ENCODE data around the gene SH3RF3.

Gene SH3RF3

GRCh38 chr2:109378682-109379081 lies 249.7 kb downstream of the SH3RF3 start:
- CTCF ChIA-PET = interaction anchor here (1.0 to 1.2 kb wide), 2 partner anchors 10 to 24 kb away, joined by 3 read pairs; no protein-coding TSS in a partner anchor
- peaks cover 0 to 2% (median 0%) of the 10 kb centered on the region in 4 experiments for H3K4me1 ChIP-seq (ENCODE audit: control extremely low read depth in 1 of 4, control insufficient read depth in 4 of 4, insufficient read depth in 4 of 4, low read length in 3 of 4)
- no peaks in the 10 kb centered on the region for H3K36me3 ChIP-seq (ENCODE audit: control insufficient read depth in 4 of 4, insufficient read depth in 4 of 4, low read length in 3 of 4)
- H3K4me3 ChIP-seq (ENCODE audit: control insufficient read depth in 1 of 7, extremely low read depth in 1 of 7, insufficient read depth in 4 of 7, low read depth in 2 of 7, low read length in 6 of 7) = no peak overlapping the region
- DNase-seq = no peak
- no peak overlapping the region for H3K27ac ChIP-seq (ENCODE audit: insufficient read depth in 1 of 2, low read depth in 1 of 2, low read length in 2 of 2, poor library complexity in 1 of 2, severe bottlenecking in 2 of 2)
- peaks cover 0 to 6% (median 0%) of the 10 kb centered on the region in 5 experiments for H3K27me3 ChIP-seq (replicated peaks in 2 of 5; ENCODE audit: control insufficient read depth in 4 of 5, insufficient read depth in 5 of 5, low read length in 4 of 5)
- no peaks in the 10 kb centered on the region for H3K9me3 ChIP-seq (ENCODE audit: control extremely low read depth in 1 of 5, control insufficient read depth in 4 of 5, insufficient read depth in 2 of 5, low read depth in 1 of 5, low read length in 4 of 5)
- POLR2A ChIA-PET = no interaction called here

GRCh38 chr2:109379507-109379906 lies 250.5 kb downstream of the SH3RF3 start:
- WGBS (ENCODE audit: insufficient coverage) = 98% methylated on average over 6 of the region's 7 CpGs
- CTCF ChIA-PET = no interaction called here
- POLR2A ChIA-PET = no interaction called here
- Histone ChIP-seq H3K9me3 (ENCODE audit: control extremely low read depth in 1 of 5, control insufficient read depth in 4 of 5, insufficient read depth in 2 of 5, low read depth in 1 of 5, low read length in 4 of 5) (no peaks in the 10 kb centered on the region), H3K36me3 (ENCODE audit: control insufficient read depth in 4 of 4, insufficient read depth in 4 of 4, low read length in 3 of 4) (no peaks in the 10 kb centered on the region), H3K27me3 (replicated peaks in 2 of 5; ENCODE audit: control insufficient read depth in 4 of 5, insufficient read depth in 5 of 5, low read length in 4 of 5) (peaks cover 0 to 4% (median 0%) of the 10 kb centered on the region in 5 experiments), H3K27ac (ENCODE audit: insufficient read depth in 1 of 2, low read depth in 1 of 2, low read length in 2 of 2, poor library complexity in 1 of 2, severe bottlenecking in 2 of 2) (no peak overlapping the region), H3K4me3 (ENCODE audit: control insufficient read depth in 1 of 7, extremely low read depth in 1 of 7, insufficient read depth in 4 of 7, low read depth in 2 of 7, low read length in 6 of 7) (no peak overlapping the region), H3K4me1 (ENCODE audit: control extremely low read depth in 1 of 4, control insufficient read depth in 4 of 4, insufficient read depth in 4 of 4, low read length in 3 of 4) (peaks cover 0 to 2% (median 0%) of the 10 kb centered on the region in 4 experiments)
- no peak for DNase-seq

GRCh38 chr2:109380502-109381326 lies 251.7 kb downstream of the SH3RF3 start:
- WGBS (ENCODE audit: insufficient coverage) = 96% methylated on average over 12 of the region's 12 CpGs
- POLR2A ChIA-PET = no interaction called here
- Histone ChIP-seq H3K9me3 (ENCODE audit: control extremely low read depth in 1 of 5, control insufficient read depth in 4 of 5, insufficient read depth in 2 of 5, low read depth in 1 of 5, low read length in 4 of 5) (no peaks in the 10 kb centered on the region), H3K27ac (ENCODE audit: insufficient read depth in 1 of 2, low read depth in 1 of 2, low read length in 2 of 2, poor library complexity in 1 of 2, severe bottlenecking in 2 of 2) (no peak overlapping the region), H3K36me3 (ENCODE audit: control insufficient read depth in 4 of 4, insufficient read depth in 4 of 4, low read length in 3 of 4) (no peaks in the 10 kb centered on the region), H3K4me1 (ENCODE audit: control extremely low read depth in 1 of 4, control insufficient read depth in 4 of 4, insufficient read depth in 4 of 4, low read length in 3 of 4) (peaks cover 0 to 2% (median 0%) of the 10 kb centered on the region in 4 experiments), H3K27me3 (replicated peaks in 2 of 5; ENCODE audit: control insufficient read depth in 4 of 5, insufficient read depth in 5 of 5, low read length in 4 of 5) (peaks cover 0 to 4% (median 0%) of the 10 kb centered on the region in 5 experiments), H3K4me3 (ENCODE audit: control insufficient read depth in 1 of 7, extremely low read depth in 1 of 7, insufficient read depth in 4 of 7, low read depth in 2 of 7, low read length in 6 of 7) (no peak overlapping the region)
- no peak for DNase-seq
- CTCF ChIA-PET = no interaction called here

DNA sequence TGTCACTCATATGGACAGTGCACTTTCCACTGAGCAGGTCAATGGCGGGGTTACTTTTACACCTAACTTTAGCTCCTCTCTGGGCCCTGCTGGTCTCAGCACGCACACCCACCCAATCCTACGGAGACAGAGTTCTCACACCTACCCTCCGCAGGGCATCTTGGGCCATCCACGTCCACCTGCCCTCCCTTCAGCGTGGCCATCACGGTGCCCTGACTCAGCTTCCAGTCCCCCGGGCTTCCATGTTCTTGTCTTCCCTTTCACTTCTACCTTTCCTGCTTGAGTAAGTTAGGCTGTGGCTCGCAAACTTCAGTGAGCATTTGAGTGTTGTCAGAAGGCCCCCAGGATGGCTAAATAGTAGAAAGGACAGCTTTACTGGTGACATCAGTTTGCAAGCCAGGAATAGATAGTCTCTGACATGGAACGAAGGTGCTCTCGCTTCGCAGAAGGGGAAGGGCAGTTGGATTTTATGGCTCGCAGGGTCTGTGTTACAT lies 252.4 kb downstream of the SH3RF3 start:
- POLR2A ChIA-PET = no interaction called here
- CTCF ChIA-PET = no interaction called here
- Histone ChIP-seq H3K4me3 (ENCODE audit: control insufficient read depth in 1 of 7, extremely low read depth in 1 of 7, insufficient read depth in 4 of 7, low read depth in 2 of 7, low read length in 6 of 7) (no peak overlapping the region), H3K9me3 (ENCODE audit: control extremely low read depth in 1 of 5, control insufficient read depth in 4 of 5, insufficient read depth in 2 of 5, low read depth in 1 of 5, low read length in 4 of 5) (no peaks in the 10 kb centered on the region), H3K27ac (ENCODE audit: insufficient read depth in 1 of 2, low read depth in 1 of 2, low read length in 2 of 2, poor library complexity in 1 of 2, severe bottlenecking in 2 of 2) (no peak overlapping the region), H3K27me3 (replicated peaks in 2 of 5; ENCODE audit: control insufficient read depth in 4 of 5, insufficient read depth in 5 of 5, low read length in 4 of 5) (peaks cover 0 to 4% (median 0%) of the 10 kb centered on the region in 5 experiments), H3K4me1 (ENCODE audit: control extremely low read depth in 1 of 4, control insufficient read depth in 4 of 4, insufficient read depth in 4 of 4, low read length in 3 of 4) (peaks cover 0 to 2% (median 0%) of the 10 kb centered on the region in 4 experiments), H3K36me3 (ENCODE audit: control insufficient read depth in 4 of 4, insufficient read depth in 4 of 4, low read length in 3 of 4) (no peaks in the 10 kb centered on the region)
- 97% methylated on average over 13 of the region's 13 CpGs for WGBS (ENCODE audit: insufficient coverage)
- no peak for DNase-seq

DNA sequence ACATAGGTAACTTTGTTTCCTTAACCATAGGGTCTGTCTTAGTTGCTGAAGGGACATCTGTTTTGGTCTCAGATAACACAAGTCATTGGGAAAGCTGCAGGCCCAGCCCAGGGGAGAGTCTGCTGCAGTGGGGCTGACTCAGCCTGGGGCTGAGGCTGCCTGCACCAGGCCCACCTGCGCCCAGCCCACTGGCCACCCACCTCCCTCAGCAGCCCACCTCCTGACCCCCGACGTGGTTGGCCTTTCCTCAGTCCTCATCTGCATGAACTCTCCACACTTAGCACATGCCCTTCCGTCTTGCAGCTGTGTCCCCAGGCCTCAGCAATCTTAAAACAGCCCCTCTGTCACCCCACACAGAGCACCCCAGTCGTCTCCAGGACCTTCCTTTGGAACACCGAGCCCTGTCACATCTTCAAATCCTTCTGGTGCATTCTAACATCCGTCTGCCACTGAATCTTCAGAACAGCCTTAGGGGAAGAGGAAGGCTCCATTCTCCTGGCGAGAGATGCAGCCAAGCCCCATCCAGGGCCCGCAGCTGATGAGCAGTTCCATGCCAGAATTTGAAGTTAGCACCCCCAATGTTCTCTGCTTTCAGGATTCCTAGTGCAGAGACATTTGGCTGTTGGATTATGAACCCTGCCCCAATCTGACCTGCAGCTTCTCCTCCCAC lies 253.4 kb downstream of the SH3RF3 start:
- Histone ChIP-seq H3K4me1 (ENCODE audit: control extremely low read depth in 1 of 4, control insufficient read depth in 4 of 4, insufficient read depth in 4 of 4, low read length in 3 of 4) (peaks cover 0 to 2% (median 0%) of the 10 kb centered on the region in 4 experiments), H3K36me3 (ENCODE audit: control insufficient read depth in 4 of 4, insufficient read depth in 4 of 4, low read length in 3 of 4) (no peaks in the 10 kb centered on the region), H3K4me3 (ENCODE audit: control insufficient read depth in 1 of 7, extremely low read depth in 1 of 7, insufficient read depth in 4 of 7, low read depth in 2 of 7, low read length in 6 of 7) (no peak overlapping the region), H3K27ac (ENCODE audit: insufficient read depth in 1 of 2, low read depth in 1 of 2, low read length in 2 of 2, poor library complexity in 1 of 2, severe bottlenecking in 2 of 2) (no peak overlapping the region), H3K27me3 (replicated peaks in 2 of 5; ENCODE audit: control insufficient read depth in 4 of 5, insufficient read depth in 5 of 5, low read length in 4 of 5) (peaks cover 0 to 4% (median 0%) of the 10 kb centered on the region in 5 experiments), H3K9me3 (ENCODE audit: control extremely low read depth in 1 of 5, control insufficient read depth in 4 of 5, insufficient read depth in 2 of 5, low read depth in 1 of 5, low read length in 4 of 5) (no peaks in the 10 kb centered on the region)
- WGBS (ENCODE audit: insufficient coverage) = 97% methylated on average over 6 of the region's 9 CpGs
- ChIA-PET CTCF (no interaction called here), POLR2A (no interaction called here)
- DNase-seq = no peak

DNA sequence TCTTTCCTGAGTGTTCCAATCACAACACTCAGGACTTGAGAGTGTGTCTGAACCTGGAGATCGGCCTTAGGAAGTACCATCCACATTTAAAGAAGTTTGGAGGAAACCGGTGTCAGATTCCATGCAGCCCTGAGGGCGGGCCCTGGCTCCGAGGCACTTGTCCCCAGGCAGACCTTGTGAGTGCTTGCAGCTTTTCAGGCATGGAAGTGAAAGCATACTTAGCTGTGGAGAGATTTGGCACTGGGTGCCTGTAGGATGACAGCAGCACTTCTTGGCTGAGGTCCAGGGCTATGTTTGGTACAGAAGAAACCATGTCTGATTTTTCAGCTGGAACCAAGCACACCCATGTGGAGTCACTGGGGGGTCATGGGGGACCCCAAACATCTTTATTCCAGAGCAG lies 253.9 kb downstream of the SH3RF3 start:
- no peaks in the 10 kb centered on the region for H3K36me3 ChIP-seq (ENCODE audit: control insufficient read depth in 4 of 4, insufficient read depth in 4 of 4, low read length in 3 of 4)
- no peak overlapping the region for H3K4me3 ChIP-seq (ENCODE audit: control insufficient read depth in 1 of 7, extremely low read depth in 1 of 7, insufficient read depth in 4 of 7, low read depth in 2 of 7, low read length in 6 of 7)
- CTCF ChIA-PET = no interaction called here
- WGBS (ENCODE audit: insufficient coverage) = 64% methylated on average over 4 of the region's 4 CpGs
- peaks cover 0 to 2% (median 0%) of the 10 kb centered on the region in 4 experiments for H3K4me1 ChIP-seq (ENCODE audit: control extremely low read depth in 1 of 4, control insufficient read depth in 4 of 4, insufficient read depth in 4 of 4, low read length in 3 of 4)
- H3K27ac ChIP-seq (ENCODE audit: insufficient read depth in 1 of 2, low read depth in 1 of 2, low read length in 2 of 2, poor library complexity in 1 of 2, severe bottlenecking in 2 of 2) = no peak overlapping the region
- no peaks in the 10 kb centered on the region for H3K9me3 ChIP-seq (ENCODE audit: control extremely low read depth in 1 of 5, control insufficient read depth in 4 of 5, insufficient read depth in 2 of 5, low read depth in 1 of 5, low read length in 4 of 5)
- peaks cover 0 to 4% (median 0%) of the 10 kb centered on the region in 5 experiments for H3K27me3 ChIP-seq (replicated peaks in 2 of 5; ENCODE audit: control insufficient read depth in 4 of 5, insufficient read depth in 5 of 5, low read length in 4 of 5)
- POLR2A ChIA-PET = no interaction called here
- peak in 2 of 3 donors; percentile 46 to 52 for DNase-seq

All from common myeloid progenitor, CD34-positive (primary cell).